Mucosa of stomach (tissue), 1 donor: Measurements from ENCODE around the gene CDX1.
"Not testable (repeated sequence)": the region's sequence is repeated elsewhere in the genome, so short reads cannot be mapped to it uniquely, and the experiment has no call there.

Source experiments
- H3K27me3 ChIP-seq: one replicate; pipeline ENCODE4 v1.7.0; 2013; ENCODE audit warnings: mild to moderate bottlenecking, low read length; ENCODE audit not compliant: control insufficient read depth, insufficient read depth
- H3K36me3 ChIP-seq: one replicate; pipeline ENCODE4 v1.7.0; 2013; ENCODE audit warnings: low read length; ENCODE audit not compliant: control insufficient read depth, insufficient read depth
- H3K4me1 ChIP-seq: one replicate; pipeline ENCODE4 v1.7.0; 2013; ENCODE audit warnings: mild to moderate bottlenecking, low read length; ENCODE audit not compliant: control insufficient read depth, insufficient read depth
- H3K4me3 ChIP-seq: one replicate; pipeline ENCODE4 v1.7.0; 2013; ENCODE audit warnings: low read length
- H3K9ac ChIP-seq: one replicate; pipeline ENCODE4 v1.7.0; 2013; ENCODE audit warnings: mild to moderate bottlenecking, low read length, moderate library complexity
- H3K9me3 ChIP-seq: one replicate; pipeline ENCODE4 v1.7.0; 2013; ENCODE audit warnings: mild to moderate bottlenecking, low read length, moderate library complexity; ENCODE audit not compliant: control insufficient read depth
- donor health status: Pancreatic carcinoma.

Gene CDX1

DNA sequence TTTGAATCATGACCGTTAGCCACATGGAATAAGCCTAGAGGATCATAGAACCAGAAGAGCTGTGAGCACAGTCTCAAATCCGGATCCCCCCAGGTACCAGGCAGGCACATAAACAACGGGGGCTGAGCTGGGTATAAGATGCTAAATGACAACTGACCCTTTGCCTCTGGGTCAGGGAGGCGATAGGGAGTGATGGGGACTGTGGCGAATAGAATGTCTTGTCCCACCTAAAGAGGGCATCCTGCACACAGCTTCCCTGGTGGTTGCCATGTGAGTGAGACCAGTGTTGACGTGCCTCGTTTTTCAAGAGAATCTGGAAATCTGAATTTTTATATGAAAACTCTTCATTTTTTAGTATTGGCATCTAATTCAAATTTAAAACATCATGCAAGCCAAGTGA lies 56.9 kb downstream of the CDX1 start:
- no peaks in the 10 kb centered on the region for H3K4me1 ChIP-seq
- no peaks in the 10 kb centered on the region for H3K27me3 ChIP-seq
- H3K36me3 ChIP-seq = no peaks in the 10 kb centered on the region
- H3K4me3 ChIP-seq = no peak overlapping the region
- H3K9ac ChIP-seq = no peak overlapping the region
- H3K9me3 ChIP-seq = no peaks in the 10 kb centered on the region

DNA sequence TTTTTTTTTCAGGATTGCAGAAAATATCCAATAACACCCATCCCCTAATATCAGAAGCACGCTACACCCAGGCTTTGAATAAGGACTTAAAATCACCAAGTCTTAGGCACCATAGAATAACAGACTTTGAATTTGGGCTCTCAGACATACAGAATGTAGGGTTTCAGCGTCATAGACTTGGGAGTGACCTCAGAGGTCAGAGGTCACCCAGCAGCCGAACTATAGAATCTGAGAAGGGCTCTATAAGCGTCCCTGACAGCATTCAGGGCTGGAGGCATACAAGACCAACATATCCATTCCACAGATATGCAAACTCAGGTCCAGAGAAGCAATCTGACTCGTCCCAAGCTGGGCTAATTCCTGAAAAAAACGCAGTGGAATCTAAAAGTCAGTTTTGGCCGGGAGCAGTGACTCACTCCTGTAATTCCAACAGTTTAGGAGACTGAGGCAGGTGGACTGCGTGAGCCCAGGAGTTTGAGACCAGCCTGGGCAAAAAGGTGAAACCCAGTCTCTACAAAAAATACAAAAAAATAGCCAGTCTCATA lies 58.0 kb downstream of the CDX1 start:
- Histone ChIP-seq H3K9ac (no peak overlapping the region), H3K27me3 (no peaks in the 10 kb centered on the region), H3K36me3 (no peaks in the 10 kb centered on the region), H3K4me3 (no peak overlapping the region), H3K9me3 (no peaks in the 10 kb centered on the region), H3K4me1 (no peaks in the 10 kb centered on the region)

DNA sequence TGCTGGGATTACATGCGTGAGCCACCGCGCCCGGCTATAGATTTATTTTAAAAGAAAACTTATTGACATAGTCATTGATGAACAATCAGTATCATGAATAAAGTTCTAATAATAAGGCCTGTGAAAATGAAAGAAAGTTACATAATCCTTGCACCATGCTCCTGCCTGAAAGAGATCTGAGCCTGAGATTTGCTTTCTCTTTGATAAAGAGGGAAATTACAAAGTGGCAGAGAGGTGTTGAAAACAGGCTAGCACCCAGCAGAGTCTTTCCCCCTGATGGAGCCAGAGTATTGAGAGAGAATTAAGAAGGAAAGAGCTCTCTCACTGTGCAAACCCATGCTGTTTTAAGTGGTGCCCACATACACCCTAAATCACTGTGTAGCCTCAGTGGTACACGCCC lies 60.5 kb downstream of the CDX1 start:
- H3K36me3 ChIP-seq = no peaks in the 10 kb centered on the region

DNA sequence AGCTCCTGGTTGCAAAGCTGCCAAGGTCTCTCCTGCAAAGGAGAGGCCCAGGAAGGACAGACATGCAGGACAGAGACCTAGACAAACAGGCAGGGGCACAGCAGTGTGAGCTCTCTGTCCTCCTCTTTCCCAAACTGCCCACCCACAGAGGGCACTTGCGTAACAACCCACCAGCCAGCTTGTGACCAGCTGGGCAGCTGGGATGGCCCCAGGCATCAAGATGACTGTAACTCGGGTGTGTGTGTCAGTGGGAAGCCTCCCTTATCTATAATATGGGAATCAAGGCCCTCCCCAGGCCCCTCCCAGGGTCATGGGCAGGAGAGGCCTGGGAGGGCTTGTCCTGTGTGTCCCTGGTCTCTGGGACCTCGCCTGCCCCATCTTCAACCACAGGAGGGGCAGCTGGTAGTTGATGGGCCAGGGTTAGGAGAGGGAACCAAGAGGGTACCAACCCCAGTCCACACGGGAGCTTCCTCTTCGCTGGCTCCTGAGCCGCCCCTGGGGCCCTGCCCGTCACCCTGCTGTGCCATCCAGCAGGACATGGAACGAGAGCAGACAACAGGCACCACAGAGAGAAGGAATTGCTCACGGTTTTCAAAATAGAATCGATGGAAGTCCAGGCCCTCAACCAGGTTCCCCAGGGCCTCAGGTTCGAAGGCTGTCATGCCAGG lies 61.2 kb downstream of the CDX1 start:
- Histone ChIP-seq H3K9me3 (no peaks in the 10 kb centered on the region), H3K4me3 (no peak overlapping the region), H3K36me3 (no peaks in the 10 kb centered on the region), H3K9ac (no peak overlapping the region), H3K4me1 (no peaks in the 10 kb centered on the region), H3K27me3 (no peaks in the 10 kb centered on the region)

More for the DNA sequence above, 60.5 kb downstream of the CDX1 start:
- no peaks in the 10 kb centered on the region for H3K4me1 ChIP-seq
- no peaks in the 10 kb centered on the region for H3K9me3 ChIP-seq
- H3K4me3 ChIP-seq = no peak overlapping the region
- H3K9ac ChIP-seq = no peak overlapping the region
- no peaks in the 10 kb centered on the region for H3K27me3 ChIP-seq

DNA sequence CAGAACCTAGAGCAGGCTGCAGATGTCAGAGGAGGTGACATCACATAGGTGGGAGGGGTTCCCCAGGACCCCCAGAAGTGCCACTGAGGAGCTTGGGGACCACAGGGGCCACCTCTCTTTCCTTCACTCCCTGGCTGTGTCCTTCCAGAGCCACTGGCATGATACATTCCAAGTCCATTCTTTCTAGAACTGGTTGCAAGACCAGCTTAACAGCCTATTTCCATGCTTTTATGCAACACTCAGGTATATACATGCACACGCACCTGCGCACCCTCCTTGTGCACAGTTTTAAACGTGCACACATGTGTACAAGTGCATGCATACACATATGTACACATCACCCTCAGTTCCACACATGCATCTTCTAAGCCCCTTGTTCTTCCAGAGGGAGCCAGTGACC lies 63.0 kb downstream of the CDX1 start:
- H3K9me3 ChIP-seq = no peaks in the 10 kb centered on the region
- no peak overlapping the region for H3K4me3 ChIP-seq
- no peaks in the 10 kb centered on the region for H3K27me3 ChIP-seq
- H3K4me1 ChIP-seq = no peaks in the 10 kb centered on the region
- no peaks in the 10 kb centered on the region for H3K36me3 ChIP-seq
- no peak overlapping the region for H3K9ac ChIP-seq

DNA sequence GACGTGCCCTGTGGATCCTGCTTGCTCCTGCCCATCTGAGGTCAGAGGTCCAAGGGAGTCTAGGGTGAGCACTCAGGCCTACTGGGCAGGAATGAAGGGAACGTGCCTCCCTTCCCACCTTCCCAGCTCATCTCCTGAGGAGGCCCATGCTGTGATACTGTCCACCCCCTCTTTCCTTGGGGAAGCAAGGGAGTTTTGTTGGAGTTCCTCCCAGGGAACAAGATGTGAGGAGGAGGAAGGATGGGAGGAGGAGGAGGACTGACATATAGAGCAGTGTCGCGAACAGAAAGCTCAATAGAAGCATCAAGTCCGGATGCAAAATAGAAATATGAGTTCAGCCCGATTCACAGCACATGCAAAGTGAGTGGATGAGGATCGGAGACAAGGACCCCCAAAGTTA lies 64.3 kb downstream of the CDX1 start:
- no peak overlapping the region for H3K4me3 ChIP-seq
- no peaks in the 10 kb centered on the region for H3K4me1 ChIP-seq
- no peaks in the 10 kb centered on the region for H3K36me3 ChIP-seq
- no peaks in the 10 kb centered on the region for H3K9me3 ChIP-seq
- no peaks in the 10 kb centered on the region for H3K27me3 ChIP-seq
- no peak overlapping the region for H3K9ac ChIP-seq

DNA sequence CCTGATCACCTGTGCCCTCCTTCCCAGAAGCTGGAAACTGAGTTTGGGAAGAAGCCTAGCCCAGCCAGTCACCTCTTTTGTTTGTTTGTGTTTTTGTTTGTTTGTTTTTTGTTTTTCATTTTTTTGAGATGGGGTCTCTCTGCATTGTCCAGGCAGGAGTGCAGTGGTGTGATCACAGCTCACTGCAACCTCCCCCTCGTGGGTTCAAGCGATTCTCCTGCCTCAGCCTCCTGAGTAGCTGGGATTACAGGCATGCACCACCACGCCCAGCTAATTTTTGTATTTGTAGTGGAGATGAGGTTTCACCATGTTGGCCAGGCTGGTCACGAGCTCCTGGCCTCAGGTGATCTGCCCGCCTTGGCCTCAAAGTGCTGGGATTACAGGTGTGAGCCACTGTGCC lies 67.1 kb downstream of the CDX1 start:
- not testable (repeated sequence) for H3K4me1 ChIP-seq, H3K9me3 ChIP-seq, H3K27me3 ChIP-seq, H3K4me3 ChIP-seq, H3K9ac ChIP-seq, H3K36me3 ChIP-seq
